ENCODE measurements around the gene SERPINB8.
A peak's percentile ranks its signal among the peaks of the same experiment; 100 is the strongest.
"Not testable (repeated sequence)": the region's sequence is repeated elsewhere in the genome, so short reads cannot be mapped to it uniquely, and the experiment has no call there.

The SERPINB8 gene

DNA sequence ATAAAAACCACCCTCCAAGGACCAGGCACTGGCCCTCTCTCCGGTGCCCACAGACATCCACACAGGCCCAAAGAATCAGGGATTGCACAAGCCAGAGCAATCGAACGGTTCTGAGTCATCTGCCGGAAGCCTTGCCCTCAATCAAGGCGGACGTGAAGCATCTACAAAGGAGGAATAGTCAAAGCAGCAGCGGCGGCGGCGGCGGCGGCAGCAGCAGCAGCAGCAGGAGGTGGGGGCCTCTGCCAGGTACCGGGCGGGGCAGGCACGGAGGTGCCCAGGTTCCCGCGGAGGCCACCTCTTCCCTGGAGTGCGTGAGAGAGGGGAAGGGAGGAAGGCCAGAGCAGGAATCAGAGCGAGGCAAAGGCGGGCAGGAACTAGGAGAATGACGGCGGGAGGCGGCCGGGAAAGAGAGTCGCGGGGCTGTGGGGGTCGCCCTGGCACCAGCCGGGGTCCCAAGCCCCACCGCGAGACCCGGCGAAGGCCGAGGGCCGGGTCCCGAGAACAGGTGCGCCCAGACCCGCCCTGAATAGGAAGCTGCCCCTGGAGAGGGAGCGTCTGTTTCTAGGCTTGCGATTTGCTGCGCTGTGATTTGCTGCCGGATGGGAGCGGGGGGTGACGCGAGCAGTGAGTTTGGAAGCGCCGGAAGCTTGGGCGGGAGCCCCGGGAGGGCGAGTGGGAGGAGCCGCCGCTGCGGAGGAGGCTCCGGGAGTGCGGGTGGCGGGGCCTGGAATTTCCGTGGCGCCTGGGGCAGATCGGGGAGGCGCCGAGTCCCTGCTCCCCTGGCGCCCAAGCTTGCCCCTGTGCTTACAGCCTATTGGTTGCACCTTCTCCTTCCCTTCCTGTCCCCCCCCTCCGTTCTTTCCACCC is at the start of gene SERPINB8:
Gene SERPINB8, plus strand, starts transcription at position 140 of the 867 bp plus-strand sequence. CDS start 8,228 bp downstream, outside the sequence.
- DNase-seq = peak; percentile 80 to 84

DNA sequence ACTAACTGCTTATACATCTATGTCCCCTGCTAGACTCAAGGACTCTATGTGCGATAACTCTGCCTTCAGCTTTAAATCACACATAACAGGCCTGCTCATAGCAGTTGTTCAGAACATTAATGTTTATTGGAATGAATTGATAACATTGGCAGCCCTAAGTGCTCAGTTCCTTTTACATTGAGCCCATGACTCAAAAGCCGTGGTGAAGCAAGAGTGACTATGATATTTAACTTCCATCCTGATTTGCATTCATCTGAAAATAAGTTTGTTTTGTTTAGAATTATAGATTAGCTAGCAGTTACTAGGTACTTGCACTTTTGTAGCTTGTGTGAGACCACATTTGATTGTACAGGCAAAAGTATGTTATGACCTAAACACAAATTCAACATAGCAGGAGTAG is 47.8 kb upstream of the SERPINB8 start:
- no peak for DNase-seq

- no peak for DNase-seq
These were observed 45.3 kb upstream of the SERPINB8 start for GRCh38 chr18:63924551-63924950.

- DNase-seq = no peak
These were observed 41.5 kb upstream of the SERPINB8 start for GRCh38 chr18:63928331-63928730.

- DNase-seq = not testable (repeated sequence)
These were observed 40.5 kb upstream of the SERPINB8 start for GRCh38 chr18:63929369-63929768.

DNA sequence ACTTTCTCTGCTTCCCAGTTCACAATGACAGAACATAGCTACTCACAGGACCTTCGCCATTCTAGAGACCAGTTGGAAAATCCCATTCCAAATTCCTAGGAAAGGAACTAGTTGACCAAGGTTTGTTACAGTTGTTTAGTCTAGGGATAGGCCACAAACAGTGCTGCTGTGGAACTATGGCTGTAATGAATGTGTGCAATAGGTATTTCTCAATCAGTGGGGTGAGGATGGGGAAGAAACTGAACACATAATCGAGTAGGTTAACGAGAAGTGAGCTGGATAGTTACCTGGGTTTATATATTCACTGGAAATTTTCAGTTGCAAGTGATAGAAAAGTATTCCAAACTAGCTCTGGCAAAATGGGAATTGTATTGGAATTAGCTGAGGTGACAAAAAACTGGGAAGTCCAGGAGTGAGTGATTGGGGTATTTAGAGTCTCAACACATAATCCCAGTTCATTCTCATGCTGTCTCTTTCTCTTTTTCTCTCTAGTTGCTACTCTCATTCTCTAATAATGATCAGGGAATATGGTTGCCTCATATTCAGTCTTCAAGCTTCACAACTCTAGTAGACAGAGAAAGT is 39.0 kb upstream of the SERPINB8 start:
- no peak for DNase-seq

- DNase-seq = peak; percentile 63 to 77
These were observed 33.5 kb upstream of the SERPINB8 start for GRCh38 chr18:63936156-63936931.

DNA sequence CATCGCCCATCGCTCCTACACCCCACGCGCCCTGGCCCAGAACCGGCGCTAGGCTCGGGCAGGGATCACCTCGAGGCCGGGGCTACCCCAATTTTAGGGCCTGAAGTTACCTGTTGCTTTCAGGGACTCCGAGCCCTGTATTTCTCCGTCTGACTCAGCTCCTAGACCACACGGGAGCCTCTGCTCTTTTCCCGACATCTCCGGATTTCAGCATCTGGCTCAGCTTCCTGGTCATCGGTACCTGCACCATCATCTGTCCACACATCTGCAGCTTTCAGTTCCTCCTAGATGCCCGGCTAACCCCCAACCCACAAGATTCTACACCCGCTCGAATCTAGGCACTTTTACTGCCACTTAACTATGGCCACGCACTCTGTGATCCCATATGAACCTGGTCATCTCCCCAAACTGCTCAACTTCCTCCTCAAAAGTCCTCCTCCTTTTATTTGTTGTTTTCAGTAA is 32.9 kb upstream of the SERPINB8 start:
- DNase-seq = no peak

DNA sequence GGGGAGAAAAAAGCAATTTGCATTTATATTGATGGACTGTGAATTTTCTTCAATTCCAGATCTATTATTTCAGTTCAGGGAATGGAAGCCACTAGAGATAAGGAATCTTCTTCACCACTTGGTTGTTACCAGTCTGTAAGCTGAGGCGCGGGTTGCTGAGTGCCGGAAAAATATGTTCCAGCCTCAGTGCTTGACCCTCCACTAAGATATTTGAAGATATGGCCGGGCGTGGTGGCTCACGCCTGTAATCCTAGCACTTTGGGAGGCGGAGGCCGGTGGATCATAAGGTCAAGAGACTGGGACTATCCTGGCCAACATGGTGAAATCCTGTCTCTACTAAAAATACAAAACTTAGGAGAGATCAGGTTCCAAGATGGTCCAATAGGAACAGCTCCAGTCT is 29.9 kb upstream of the SERPINB8 start:
- no peak for DNase-seq

DNA sequence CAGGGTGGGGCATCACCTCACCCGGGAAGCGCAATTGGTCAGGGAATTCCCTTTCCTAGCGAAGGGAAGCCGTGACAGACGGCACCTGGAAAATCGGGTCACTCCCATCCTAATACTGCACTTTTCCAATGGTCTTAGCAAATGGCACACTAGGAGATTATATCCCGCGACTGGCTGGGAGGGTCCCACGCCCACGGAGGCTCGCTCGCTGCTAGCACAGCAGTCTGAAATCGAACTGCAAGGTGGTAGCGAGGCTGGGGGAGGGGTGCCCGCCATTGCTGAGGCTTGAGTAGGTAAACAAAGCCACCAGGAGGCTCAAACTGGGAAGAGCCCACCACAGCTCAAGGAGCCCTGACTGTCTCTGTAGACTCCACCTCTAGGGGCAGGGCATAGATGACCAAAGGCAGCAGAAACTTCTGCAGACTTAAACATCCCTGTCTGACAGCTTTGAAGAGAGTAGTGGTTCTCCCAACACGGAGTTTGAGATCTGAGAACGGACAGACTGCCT is 29.3 kb upstream of the SERPINB8 start:
- DNase-seq = not testable (repeated sequence)

DNA sequence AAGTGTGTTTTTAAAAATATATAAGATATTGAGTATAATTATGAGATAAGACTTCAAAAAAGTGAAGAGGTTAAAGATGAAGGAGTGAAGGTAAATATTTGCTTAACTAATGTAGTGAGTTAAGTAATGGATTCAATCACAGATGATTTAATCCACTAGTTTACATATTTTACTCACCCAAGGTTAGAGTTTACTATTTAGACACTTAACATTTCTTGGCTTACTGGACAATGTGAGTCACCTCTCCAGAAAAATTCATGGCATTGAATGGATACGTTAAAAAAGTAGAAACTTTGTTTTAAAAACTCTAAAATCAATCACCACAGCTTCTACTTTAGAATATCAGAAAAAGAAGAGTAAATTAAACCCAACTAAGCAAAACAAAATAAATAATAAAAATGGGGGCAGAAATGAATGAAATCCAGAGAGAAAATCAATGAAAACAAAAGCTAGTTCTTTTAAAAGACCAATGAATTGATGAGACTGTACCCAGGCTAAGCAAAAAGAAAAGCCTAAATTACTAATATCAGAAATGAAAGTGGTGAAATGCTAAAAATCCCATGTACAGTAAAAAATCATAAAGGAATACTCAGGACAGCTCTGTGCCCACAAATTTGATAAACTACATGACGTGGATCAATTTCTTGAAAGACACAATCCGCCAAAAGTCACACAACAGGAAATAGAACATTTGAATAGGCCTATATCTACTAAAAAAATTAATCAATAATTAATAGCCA is 22.7 kb upstream of the SERPINB8 start:
- DNase-seq = no peak

- DNase-seq = peak; percentile 51 to 61
These were observed 20.7 kb upstream of the SERPINB8 start, which contains the start of gene HMSD for GRCh38 chr18:63949068-63949737. TSS of gene HMSD (plus strand) at chr18:63949301. CDS start at chr18:63953456, 4,155 bp downstream.

DNA sequence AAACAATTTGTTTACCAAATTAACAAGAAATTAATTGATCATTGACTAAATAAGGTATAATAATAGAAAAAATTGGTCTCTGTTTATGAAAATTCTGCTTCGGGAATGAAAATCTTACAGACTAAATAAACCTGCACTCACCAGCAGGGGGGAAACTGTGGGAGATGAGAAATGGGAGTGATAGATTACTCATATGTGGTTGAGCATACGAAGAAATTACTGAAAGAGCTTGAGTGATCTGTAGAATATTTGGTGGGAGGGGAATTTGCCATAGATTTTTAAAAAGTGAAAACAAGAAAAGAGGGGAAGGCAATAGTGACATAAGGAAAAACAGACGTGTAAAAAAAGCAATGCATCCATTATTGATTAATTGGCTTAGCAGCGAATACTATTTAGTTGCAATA is 18.6 kb upstream of the SERPINB8 start:
- no peak for DNase-seq

- no peak for DNase-seq
These were observed 16.1 kb upstream of the SERPINB8 start for GRCh38 chr18:63953811-63954210.

DNA sequence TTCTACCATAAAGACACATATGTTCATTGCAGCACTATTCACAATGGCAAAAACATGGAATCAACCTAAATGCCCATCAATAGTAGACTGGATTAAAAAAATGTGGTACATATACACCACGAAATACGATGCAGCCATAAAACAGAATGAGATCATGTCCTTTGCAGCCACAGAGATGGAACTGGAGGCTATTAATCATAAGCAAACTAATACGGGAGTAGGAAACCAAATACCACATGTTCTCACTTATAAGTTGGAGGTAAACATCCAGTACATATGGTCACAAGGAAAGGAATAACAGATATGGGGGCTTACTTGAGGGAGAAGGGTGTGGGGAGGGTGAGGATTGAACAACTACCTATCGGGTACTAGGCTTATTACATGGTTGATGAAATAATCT is 13.1 kb upstream of the SERPINB8 start:
- no peak for DNase-seq

DNA sequence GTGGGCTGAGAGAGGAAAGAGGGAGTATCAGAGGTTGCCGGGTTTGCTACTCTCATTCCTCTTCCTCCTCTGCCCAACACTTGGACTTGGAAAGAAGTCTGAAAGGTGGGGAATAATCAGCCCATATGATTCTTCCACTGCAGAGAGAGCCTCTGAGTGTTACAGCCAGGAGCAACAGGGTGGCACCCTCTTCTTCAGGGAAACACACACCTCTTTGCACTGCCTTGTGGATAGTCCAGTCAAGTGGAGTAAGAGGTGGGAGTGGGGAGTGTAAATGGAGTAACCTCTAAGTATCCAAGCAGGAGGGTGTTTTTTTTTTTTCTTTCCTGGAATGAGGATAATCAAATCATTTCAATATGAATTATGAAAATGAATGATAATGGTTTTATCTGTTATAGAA is 9.0 kb upstream of the SERPINB8 start:
- no peak for DNase-seq

- no peak for DNase-seq
These were observed 8.4 kb upstream of the SERPINB8 start for GRCh38 chr18:63961435-63961980.

- DNase-seq = no peak
These were observed 7.7 kb upstream of the SERPINB8 start for GRCh38 chr18:63962137-63962536.

DNA sequence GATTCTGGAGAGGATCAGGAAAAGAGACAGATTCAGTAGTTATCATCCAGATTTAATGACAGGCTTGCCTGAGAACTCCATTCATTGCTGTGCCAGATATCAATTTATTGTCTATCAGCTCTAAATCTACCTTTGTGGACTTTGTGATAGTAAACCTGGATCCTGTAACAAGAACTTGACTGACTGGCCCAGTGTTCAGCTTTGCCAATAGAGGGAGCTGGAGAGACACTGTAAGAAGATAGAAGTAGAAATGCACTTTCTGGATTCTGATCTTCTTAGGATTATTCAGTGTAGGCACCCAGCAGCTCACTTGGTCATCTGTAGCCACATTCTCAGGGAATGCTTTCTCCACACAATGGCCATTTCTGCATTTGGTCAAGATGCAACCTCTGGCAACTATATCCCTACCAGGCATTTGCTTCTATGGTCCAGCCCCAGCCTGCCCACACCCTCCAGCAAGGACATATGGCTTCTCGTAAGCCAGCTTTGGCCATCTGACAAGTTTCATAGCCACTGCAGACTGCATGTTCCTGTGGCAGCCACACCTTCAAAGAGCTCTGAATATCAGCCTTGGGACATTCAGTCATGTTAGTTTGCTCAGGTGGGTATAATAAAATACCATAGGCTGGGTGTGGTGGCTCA is 6.1 kb upstream of the SERPINB8 start:
- peak; percentile 71 for DNase-seq

DNA sequence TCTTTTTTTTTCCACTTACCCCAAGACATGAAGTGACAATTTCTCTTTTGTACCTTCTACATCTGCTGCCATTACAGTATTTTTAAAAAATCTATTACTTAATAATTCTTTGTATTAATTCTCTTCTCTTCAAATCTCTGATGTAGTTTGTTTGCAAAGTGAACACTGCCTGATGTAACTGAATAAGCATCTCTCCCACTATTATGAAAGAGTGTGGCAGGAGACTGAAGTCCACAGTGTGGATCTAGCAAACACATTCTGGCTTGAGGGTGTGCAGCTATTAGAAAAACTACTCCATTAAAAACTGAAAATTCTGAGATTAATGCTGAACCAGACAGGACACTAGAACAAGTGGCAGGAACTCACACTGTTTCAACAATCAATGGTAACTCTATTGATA is 5.0 kb upstream of the SERPINB8 start:
- no peak for DNase-seq

Data from CD4-positive, alpha-beta T cell treated with Interleukin-4 for 1 hour (primary cell).